ENCODE measurements around the gene SLC25A52.
"Not testable (repeated sequence)": the region's sequence is repeated elsewhere in the genome, so short reads cannot be mapped to it uniquely, and the experiment has no call there.

SLC25A52 gene

DNA sequence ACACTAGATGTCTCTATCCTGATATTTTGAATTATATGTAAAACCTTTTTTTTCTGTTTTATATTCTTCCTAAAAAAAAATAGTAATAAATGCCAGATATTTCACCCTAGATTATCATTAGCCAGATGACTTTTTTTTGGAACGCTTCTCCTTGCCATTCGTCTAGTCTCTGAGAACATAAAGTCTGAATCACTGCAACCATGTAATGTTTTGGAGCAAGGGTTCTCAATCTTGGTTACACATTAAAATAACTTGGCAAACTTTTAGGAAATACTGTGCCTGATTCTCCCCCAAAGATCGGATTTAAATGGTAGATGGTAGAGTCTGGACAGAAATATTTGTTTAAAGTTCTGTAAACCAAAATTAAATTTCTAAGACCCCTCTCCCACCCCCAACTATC lies 21.0 kb downstream of the SLC25A52 start:
- DNase-seq, result no peak

DNA sequence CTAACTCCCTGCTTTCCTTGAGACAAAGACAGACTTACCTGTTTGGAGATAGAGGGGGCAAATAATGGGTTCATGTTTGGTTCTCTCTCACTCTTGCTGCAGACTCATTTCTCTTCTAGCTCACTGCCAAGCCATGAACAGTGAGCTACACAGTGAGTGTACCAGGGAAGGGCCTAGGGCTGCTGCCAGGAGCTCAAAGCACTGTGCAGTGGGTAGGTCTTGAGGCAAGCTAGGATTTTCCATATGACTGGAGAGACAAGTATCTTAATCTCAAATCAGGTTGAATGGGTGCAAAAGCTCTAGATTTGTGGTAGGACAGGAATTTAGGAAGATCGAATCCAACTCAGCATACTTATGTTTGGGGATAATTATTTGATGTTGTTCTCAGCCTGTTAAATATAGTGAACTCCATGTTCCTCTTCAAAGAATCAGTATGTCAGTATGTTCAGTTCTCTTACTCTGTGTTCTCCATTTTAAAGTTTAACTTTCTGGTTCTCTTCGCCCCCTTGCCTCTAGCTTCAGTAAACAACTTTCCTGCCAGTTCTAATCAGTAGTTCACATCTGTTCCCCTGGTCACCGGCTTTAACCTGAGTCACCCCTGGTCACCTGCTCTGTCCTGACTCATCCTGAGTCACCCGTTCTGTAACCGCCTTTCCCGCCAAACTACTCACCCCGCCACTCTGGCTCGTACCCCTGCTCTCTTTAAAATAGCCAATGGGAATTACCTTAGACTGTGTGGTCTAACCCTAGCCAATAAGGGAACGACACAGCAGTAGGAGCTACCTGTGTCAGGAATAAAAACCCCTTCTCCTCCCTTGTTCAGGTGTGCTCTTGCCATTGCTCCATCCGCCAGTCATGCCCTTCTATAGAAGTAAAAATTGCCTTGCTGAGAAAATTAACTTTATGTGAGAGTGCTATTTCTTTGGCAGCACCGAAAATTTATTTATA lies 21.9 kb downstream of the SLC25A52 start:
- no peak for DNase-seq

GRCh38 chr18:31736630-31737029 lies 24.1 kb downstream of the SLC25A52 start:
- no peak for DNase-seq

DNA sequence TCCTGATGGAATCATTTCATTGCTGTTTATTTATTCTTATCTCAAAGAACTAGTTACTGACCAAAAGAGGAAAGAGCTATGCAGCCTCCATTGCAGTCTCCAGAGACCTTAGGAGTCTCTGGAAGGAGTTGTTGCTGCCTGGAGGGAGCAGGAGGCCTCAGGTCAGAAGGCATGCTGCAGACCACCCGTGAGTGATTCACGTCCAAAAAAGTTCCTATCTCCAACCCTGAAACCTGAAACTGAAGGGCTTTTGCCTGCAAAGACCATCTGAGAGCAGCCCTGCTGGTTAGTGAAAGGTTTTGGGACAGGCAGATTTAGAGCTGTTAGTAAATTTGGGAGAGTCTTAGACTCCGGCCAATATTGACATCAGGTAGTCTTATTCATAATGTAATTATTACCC lies 29.1 kb downstream of the SLC25A52 start:
- DNase-seq, result no peak

GRCh38 chr18:31729196-31729595 lies 31.5 kb downstream of the SLC25A52 start:
- DNase-seq, result not testable (repeated sequence)

DNA sequence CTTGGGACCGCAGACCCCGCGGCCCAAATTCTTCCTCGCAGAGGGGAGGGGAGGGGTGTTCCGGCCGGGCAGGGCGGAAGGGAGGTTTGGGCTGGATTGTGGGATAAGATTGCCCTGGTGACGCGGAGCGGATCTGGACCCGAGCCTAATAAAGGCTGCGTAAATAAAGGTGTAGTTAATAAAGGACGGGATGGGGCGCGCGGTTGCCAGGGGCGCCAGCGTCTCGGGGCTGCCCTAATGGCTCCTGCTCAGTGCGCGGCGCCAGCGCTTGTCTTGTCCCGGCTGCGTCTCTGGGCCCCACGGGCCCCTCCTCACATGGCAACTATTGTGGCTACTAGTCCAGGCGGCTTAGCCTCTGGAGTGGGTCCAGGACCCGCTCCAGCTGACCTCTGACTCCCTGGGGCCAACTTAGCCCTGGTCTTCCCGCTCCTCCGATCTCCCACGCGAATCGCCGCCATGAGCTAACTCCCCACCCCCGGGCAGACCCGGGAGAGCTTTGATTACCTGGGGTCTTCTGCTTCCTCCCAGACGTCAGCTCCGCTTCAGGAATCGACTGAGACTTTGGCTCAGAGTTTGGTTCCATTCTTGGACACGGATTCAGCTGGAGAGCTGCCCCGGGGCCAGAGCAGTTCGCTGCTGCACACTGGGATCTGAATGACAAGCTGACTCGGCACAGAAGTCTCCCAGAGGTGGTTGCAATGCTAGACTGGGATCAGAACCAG lies 36.5 kb downstream of the SLC25A52 start:
- DNase-seq, result no peak

GRCh38 chr18:31723639-31723989 lies 37.1 kb downstream of the SLC25A52 start:
- no peak for DNase-seq

DNA sequence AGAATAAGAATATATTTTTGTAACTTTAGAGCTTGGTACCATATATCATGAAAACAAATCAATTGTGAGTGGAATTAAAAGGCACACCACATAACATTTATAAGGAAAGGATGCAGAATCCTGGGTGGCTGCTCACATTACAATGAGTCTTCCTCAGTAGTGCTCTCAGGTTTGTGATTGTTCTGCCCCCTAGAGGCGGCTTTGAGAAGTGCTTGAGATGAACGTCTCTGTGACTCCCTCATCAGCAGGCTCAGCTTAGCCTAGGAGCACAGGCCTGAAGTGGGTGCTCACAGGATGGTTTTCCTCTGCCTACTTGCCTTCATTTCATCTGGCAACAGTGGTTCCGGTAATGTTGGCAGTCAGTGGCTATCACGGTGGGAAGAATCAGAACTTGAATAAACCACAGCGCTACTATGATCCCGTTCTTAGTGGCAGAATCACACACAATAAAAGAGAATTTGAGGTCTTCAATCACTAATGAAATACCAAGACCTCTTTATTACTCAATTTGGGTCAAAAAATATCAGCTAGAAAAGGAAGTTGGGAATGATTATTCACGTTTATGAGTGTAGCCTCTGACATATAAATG lies 38.2 kb downstream of the SLC25A52 start:
- peak; percentile 55 for DNase-seq

GRCh38 chr18:31721601-31722000 lies 39.1 kb downstream of the SLC25A52 start:
- DNase-seq, result no peak

DNA sequence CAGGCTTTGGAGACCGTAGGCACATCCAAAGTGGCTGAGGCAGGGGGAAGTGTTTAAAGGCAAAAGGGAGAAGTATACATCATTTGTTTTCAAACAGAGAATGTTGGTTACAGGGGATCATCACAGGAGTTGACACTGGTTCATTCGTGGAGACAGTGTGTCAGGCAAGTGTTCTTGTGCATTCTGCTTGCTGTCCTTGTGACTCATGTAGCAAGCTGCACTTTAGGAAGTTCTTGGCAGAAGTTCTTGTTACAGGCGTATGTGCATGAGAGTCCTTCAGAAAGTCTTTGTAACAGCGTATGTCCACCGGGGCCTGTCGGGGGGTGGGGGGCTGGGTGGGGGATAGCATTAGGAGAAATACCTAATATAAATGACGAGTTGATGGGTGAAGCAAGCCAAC lies 39.8 kb downstream of the SLC25A52 start:
- no peak for DNase-seq

- no peak for DNase-seq
These were observed 41.2 kb downstream of the SLC25A52 start for GRCh38 chr18:31719363-31720006.

- DNase-seq, result no peak
These were observed 42.3 kb downstream of the SLC25A52 start for GRCh38 chr18:31718386-31718785.

DNA sequence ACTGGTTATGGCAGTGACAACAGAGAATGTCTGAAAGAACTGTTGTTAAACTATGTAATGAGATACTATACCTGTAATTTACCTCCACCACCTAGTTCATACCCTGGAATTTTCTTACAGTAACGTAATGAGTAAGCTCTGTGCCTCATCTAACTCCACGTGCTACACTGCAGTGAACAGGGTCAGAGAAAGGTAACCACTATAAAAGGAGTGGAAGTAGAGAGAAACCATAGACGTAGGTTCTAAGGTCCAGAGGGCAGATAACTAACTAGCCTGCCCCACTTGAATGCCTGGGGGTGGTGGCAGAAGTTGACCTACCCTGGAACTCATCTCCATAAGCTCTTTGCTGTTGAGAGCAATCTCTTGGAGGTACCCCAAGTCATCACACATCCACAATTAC lies 44.3 kb downstream of the SLC25A52 start:
- no peak for DNase-seq

DNA sequence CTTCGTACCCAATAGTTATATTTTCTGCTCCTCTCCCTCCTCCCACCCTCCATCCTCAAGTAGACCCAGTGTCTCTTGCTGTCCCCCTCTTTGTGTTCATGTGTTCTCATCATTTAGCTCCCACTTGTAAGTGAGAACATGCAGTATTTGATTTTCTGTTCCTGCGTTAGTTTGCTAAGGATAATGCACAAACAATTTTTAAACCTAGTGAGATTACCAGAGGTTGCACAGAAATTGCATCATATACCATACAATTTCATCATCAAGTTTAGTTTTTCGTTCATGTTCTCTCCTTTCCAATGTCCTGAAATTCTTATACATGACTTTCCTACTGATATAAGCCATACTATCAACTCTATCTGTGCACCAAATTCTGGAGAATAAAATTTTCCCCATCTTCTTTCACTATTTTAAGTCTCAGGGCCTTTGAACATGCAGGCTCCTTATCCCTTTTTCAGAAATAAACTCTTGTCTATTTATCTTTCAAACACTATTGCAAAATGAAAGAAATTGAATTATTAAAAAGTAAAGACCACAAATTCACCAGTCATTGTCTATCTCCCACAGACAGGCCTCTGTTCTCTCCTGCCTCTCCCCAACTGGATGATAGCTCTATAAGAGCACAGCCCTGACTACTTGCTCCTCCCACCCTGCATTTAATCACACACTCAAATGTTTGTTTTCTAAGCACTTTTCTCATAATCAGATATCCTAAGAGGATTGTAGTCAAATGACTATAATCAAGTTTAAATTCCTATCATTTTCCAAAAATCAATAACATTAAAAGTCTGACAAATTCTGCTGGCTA lies 49.1 kb downstream of the SLC25A52 start:
- DNase-seq, result no peak

DNA sequence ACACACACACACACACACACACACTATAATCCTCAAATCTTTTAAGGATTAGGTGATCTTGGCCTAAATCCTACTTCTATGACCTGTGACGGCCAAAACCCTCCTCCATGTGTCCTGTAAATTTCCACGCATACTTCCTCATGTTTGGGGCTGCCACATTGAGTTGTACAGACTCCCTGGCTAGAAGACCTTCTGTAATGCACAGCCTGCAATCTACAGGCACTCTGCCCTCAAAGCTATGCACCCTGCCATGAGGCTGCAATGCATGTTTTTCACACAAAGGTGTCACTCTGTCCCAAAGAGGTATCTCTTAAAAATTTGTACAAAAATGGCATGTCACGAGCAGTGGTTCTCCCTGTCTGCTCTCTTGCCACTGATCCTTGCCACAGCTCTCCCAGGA lies 49.9 kb downstream of the SLC25A52 start:
- DNase-seq, result no peak
